Left hindlimb (tissue), 1 donor: ENCODE results near the gene CLEC16A.
"Not testable (repeated sequence)": the region's sequence is repeated elsewhere in the genome, so short reads cannot be mapped to it uniquely, and the experiment has no call there.

Experiments used
- DNase-seq: peaks from one replicate; pipeline ENCODE4 v3.0.0-alpha.2; 2018

The CLEC16A gene

DNA sequence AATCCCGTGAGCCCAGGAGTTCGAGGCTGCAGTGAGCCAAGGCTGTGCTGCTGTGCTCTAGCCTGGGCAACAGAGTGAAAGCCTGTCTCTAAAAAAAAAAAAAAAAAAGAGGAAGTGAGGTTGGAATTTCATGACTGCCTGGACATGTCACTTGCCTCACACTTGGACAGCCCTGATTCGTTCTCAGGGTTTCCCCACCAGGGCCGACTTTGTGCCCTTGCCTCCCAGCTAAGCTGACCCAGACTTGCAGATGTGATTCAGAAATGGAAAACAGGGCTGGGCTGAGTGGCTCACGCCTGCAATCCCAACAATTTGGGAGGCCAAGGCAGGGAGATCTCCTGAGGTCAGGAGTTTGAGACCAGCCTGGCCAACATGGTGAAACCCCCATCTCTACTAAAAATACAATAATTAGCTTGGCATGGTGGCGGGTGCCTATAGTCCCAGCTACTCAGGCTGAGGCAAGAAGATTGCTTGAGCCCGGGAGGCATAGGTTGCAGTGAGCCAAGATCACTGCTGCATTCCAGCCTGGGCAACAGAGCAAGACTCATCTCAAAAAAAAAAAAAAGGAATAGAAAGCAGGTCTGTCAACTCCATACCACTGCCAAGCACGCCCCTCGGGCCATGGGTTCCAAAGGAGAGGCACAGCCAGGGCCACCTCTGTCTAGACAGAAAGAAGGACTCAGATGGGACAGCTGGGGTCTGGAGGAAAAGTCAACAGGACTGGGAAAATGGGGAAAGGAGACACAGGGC, 264.7 kb downstream of the CLEC16A start:
- no peak for DNase-seq

DNA sequence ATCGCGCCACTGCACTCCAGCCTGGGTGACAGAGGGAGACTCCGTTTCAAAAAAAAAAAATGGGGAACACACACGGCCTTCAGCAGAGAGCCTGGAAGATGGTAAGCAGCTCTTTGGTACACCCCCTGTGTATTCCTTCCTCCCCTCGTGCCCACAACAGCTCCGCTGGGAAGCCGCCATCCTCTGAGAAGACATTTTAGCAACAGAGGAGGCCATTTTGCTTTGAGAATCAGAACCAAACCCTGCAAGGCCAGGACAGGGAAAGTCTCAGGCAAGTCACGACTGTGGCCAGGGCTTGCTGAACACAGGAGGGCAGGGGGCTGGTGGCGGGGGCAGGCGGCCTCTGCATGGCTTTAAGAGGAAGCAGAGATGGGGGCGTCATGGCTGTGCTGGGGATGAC, 265.9 kb downstream of the CLEC16A start:
- DNase-seq: no peak

GRCh38 chr16:11211061-11211976, 267.0 kb downstream of the CLEC16A start:
- no peak for DNase-seq

DNA sequence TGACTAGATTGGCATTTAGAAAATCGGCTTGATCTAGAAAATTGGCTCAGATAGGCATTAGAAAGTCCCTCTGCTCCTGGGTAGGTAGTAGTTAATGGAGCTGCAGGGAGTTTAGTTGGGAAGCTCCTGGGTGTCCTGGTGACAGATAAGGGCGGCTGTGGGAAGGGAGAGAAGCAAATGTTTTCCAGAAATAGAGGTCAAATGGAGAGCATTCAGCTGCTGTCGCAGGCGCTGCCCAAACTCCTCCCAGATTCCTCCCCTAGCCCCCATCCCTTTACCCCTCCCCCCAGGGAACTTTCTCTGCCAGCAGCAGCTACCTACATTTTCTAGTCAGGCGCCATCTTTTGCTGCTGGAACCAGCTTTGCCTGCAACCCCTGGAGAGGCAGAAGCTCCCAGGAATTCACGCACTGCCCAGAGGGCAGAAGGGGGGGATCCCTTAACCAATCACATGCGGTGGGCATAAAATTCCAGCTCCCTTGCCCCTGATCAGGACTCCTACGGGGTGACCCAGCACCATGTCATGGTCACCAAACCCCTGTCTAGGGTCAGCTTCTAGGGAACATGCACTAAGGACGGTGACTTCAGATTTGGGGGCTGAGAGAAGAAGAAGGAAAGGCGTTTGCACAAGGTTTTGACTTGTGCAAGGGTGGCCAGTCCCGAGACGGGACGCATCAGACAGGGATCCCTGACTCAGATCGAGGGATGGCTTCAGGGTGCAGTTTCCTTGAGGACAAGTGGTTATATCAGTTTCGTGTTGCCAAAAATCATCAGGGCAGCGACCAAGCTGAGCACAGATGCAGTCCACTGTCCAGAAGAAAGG, 267.8 kb downstream of the CLEC16A start:
- no peak for DNase-seq

GRCh38 chr16:11212798-11213196, 268.4 kb downstream of the CLEC16A start:
- DNase-seq: no peak

DNA sequence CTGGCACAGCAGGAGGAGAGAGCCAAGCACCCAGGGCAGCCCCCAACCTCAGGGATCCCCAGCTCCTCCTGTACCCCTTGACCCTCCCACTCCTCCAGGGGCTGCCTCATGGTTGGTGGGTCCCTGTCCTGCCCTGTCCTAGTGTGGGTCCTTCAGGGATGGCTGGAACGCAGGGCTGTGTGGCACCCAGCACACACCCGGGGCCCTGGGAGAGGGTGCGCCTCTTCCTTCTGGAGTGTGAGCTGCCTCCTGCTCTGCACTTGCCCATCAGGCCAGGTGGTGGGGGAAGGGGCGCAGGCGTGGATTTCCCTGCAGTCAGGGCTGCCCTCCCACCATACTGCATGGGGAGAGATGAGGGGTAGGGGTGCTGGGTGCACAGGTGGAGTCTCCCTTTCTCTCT, 269.0 kb downstream of the CLEC16A start:
- DNase-seq: no peak

GRCh38 chr16:11213799-11214198, 269.4 kb downstream of the CLEC16A start:
- DNase-seq: no peak

GRCh38 chr16:11215935-11216556, 271.7 kb downstream of the CLEC16A start:
- no peak for DNase-seq

DNA sequence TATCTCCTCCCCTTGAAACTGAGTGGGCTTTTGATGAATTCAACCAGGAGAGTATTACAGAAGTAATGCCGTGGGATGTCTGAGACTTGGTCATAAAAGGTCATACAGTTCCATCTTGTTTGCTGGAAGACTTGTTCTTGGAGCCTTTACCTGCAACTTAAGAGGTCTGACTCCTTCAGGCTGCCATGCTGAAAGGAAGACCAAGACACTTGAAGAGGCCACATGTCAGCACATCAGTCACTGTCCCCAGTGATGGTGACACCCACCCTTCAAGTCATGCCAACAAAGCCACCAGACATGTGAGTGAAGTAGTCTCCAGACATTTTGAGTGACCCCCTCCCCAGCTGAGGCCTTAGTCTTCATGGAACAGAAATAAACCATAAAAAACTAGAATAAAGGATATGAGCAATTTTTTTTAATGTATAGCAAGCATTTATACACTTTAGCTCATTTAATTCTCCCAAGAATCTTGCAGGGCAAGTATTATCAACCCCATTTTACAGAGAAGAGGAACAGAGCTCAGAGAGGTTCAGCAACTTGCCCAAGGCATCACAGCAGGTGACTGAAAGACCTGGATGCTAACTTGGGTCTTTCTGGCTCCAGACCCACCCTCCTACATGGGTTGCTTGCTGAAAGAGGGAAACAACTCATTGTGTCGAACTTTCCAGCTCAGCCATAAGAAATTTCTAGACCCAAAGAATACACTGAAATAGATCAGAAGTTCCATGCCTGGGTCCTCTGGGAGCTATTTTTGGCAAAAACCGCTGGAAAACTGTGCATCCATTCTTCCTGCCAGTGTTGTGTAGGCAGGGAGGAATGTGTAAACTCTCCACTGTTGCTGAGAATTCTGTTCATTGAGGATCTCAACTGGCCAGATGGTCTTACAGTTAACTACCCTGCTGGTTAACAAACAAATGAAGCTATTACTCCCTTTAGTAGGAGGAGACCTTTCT, 273.6 kb downstream of the CLEC16A start:
- no peak for DNase-seq

DNA sequence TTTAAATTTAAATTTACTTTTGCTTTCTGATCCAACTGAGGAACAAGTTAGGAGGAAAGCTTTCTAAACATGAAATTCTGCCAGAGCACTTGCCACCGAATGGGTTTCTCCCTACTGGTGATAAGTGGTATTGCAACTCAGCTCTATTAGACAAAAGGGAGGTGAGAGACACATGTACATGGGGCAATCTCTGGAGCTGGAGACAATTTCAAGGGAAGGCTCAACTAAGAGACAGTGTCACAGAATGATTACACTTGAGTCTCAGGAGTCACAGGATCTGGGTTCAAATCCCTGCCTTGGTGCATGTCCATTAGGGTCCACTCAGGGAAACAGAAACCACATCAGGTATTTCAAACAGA, 274.2 kb downstream of the CLEC16A start:
- no peak for DNase-seq

- DNase-seq: no peak
Observed at GRCh38 chr16:11219178-11219577, 274.8 kb downstream of the CLEC16A start.

DNA sequence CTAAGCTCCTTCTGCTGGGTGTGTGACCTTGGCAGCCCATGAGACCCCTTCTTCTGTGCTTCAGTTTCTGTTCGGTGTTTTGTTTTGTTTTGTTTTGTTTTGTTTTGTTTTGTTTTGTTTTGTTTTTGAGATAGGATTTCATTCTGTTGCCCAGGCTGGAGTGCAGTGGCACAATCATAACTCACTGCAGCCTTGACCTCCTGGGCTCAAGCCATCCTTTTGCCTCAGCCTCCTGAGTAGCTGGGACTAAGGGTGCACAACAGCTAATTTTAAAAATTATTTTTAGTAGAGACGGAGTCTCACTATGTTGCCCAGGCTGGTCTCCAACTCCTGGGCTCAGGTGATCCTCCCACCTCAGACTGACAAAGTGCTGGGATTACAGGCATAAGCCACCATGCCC, 276.1 kb downstream of the CLEC16A start:
- not testable (repeated sequence) for DNase-seq

- DNase-seq: no peak
Observed at GRCh38 chr16:11224096-11224893, 279.9 kb downstream of the CLEC16A start.

DNA sequence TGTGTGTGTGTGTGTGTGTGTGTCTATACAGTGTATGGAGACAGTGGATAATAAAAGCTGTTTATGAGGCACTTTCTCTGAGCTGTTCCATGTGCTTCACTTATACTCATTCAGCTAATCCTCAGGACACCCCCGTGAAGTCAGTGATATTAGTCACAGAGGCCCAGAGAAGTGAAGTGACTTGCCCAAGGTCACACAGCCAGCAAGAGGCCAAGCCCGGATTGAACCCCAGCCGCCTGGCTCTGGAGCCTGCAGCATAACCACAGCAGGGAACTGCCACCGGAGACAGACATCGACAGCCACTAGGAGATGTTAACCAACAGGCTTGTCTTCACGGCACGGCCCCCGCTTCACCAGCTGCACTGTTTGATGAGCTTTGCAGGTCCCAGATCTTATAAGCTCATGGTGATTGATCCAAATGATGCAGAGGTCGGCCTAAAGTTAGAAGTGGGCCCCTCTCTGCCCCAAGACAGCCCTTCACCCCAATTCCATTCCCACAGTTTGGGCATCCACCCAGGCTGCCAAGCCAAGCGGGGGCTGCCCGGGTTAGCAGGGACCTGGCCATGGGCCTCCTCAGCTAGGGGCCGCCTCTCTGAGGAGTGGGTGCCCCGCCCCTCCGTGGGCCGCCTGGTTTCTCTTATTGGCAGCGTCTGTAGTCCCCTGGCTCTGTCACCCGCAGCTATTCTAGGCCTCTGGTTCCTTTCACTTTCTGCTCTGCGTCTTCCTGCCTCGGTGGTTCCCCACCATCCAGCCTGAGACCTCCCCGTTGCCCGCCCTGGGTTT, 280.7 kb downstream of the CLEC16A start:
- DNase-seq: no peak

DNA sequence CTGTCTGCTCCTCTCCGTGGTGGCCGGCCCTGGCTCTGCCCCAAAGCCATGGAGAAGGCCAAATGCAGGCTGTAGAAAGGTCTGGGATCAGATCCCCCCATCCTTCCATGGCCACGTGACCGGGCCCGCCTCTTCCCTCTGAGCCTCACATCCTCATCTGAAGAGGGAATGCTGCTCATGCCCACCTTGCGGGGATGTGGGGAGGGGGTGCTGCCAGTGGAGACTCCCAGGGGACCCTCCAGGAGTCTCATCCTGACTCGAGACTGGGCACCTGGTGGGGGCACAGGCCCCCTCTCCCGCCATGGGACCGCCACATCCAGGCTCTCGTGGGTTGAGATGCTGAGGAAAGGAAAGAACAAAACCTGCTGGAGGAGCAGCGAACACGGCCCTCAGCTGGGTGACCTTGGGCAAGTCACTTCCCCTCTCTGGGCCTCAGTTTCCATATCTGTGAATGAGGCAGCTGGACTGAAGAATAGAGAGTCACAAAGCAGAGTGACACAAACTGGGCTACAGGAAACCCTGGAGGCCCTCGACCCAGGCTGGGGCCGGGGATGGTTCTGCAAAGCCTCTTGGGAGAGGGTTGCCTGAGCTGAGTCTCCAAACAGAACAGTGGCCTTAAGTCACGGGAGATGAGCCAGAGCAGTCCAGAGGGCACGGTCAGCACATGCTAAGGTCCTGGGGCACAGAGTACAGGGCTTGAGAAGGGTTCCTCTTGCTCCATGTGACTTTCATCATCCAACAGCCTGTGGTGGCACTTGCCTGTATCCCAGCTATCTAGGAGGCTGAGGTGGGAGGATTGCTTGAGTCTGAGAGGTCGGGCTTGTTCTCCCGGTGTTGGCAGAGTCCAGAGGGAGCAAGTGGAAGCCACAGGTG, 281.5 kb downstream of the CLEC16A start:
- no peak for DNase-seq

DNA sequence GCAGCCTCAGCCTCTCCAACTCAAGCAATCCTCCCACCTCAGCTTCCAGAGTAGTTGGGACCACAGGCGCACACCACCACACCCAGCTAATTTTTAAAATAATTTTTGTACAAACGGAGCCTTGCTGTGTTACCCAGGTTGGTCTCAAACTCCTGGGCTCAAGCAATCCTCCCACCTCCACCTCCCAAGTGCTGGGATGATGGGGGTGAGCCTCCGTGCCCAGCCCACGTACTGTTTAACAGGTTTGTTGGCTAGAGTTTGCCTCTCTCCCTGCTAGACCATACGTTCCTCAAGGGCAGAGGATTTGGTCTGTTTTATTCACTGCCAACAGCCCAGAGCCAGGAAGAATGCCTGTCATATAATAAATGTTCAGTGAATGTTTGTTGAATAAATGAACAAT, 285.1 kb downstream of the CLEC16A start:
- no peak for DNase-seq

GRCh38 chr16:11229906-11230305, 285.5 kb downstream of the CLEC16A start:
- no peak for DNase-seq

DNA sequence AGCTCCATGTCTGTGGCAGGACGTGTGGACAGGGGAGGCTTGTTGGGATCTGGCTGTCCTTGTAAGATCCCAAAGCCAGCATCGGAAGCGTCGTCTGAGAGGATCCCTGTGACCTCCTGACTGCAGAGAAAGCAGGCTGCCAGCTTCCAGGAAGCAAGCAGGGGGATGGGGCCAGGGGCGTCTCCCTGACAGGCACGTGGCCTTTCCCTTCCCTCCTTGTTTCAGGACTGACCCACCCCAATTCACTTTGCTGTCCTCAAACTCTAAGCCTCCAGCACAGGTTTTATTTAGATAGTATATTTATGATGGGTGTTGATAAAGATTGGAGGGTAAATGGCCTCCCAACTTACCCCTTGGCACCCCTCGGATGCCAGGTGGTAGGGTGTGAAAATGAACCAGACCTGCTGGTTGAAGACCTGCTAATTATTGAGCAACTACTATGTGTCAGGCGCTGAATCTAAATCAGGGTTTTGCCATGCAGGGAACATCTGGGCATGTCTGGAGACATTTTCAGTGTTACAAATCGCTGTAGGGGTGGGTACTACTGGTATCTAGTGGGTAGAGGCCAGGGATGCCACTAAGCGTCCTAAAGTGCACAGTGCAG, 287.1 kb downstream of the CLEC16A start:
- DNase-seq: no peak
